ENCODE results near the gene CAGE1.

CAGE1 gene

DNA sequence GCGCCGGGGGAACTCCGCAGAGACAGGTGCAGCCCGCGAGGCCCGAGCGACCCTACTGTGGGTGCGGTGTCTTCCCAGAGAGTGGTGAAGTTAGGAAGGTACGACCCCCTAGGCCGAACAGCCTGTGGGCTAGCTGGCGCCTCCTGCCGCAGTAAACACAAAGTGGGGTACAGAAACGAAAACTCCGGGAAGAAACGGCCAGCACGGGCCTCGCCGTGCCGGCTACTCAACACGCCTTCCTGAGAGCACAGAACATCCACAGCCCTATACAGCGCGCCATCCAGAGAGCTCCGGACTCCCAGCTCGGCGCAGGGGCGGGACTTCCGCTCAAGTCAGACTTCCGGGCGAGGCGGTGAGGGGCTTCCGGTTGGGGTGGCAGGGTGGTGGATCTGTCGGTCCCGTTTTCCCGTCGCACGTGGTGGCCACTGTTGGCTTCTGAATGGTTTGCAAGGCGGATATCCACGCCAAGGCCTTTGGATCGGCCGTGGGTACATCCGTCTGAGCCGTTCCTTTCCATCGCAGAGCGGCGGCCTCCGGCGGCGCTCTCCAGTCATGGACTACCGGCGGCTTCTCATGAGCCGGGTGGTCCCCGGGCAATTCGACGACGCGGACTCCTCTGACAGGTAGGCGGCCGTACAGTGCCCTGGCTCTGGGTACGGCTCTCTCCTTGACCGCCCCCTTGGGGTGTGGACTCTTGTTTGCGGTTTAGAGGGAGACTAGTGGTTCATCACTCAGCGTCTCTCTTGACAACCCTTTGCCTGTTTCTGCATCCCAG lies at the start of gene CAGE1, which contains the start of gene RIOK1:
TSS of gene CAGE1 (minus strand) at position 292 of the 775 bp plus-strand sequence. CDS start 2,569 bp downstream, outside the sequence.
TSS of gene RIOK1 (plus strand) at position 358 of the 775 bp plus-strand sequence. CDS start at position 553, 195 bp downstream.
- DNase-seq (ENCODE audit: low read depth in 4 of 4, low spot score in 1 of 4): peak; percentile 92 to 94 (median 92)

DNA sequence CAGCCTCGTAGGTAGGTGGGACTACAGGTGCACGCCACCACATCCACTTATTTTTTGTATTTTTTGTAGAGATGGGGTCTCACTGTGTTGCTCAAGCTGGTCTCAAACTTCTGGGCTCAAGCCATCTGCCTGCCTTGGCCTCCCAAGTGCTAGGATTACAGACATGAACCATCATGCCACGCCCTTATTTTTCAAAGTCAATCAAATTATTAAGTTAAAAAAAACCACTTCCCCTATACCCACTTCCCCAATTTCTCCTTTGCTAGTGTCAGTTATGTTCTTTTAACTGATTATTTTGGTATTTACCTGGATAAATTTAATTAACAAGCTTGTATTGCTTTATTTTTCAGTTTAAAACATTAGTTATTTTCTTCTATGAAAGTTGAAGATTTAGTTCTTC lies 49.7 kb upstream of the CAGE1 start:
- DNase-seq (ENCODE audit: low read depth in 4 of 4, low spot score in 1 of 4): no peak

DNA sequence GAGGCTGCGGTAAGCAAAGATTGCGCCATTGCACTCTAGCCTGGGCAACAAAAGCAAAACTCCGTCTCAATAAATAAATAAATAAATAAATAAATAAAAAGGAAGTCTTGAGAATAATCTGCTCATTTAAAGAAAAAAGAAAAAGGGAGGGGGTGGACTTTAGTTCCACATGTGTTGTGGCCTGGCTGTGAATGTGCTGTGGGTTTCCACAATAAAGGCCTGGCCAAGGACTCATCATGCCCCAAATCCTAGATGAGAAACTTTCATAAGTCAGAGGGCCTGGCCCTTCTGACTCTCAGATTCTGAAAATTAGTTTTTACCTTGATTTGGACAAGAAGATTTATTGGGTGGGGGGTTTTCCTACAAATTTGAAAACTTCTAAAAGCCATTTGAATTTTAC lies 48.5 kb upstream of the CAGE1 start:
- no peak for DNase-seq (ENCODE audit: low read depth in 4 of 4, low spot score in 1 of 4)

DNA sequence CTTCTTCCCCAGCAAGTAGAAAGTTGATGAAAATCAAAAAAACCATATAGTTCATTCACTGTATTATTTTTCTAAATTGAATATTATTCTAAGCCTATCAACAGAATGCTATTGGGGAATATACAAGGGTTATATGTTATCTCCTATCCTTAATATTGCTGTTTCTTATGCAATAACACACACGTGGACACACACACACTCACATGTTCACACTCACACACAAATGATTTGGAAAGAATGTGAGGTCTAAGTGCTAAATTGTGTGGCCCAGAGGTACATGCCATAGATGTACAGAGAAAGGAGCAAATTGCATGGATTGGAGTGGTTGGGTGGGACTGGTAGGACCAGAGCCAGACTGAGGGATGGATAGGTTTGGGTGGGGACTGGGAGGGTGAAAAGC lies 45.1 kb upstream of the CAGE1 start:
- no peak for DNase-seq (ENCODE audit: low read depth in 4 of 4, low spot score in 1 of 4)

DNA sequence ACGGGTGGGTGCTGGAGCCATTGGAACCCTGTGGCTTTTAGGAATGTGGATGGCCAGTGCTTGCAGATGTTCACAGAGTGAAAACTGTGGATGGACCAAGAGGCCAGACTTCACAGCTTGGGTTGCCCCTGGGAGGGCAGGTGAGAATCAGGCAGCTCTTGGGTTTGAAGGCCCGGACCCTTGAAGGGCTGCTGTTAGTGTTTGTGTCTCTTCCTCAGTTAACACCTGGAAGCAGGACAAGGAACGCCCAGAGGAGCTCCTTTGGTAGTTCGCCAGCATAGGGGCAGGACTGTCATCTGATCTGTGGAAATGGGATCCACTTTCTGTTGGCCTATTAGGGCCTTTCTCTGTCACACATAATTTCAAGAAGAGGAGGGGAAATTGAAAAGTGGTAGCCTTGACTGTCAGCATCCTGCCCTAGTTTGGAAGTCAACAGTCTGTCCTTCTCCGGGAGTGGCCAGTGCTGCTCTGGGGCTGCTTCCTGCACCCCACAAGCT lies 43.6 kb upstream of the CAGE1 start:
- no peak for DNase-seq (ENCODE audit: low read depth in 4 of 4, low spot score in 1 of 4)

DNA sequence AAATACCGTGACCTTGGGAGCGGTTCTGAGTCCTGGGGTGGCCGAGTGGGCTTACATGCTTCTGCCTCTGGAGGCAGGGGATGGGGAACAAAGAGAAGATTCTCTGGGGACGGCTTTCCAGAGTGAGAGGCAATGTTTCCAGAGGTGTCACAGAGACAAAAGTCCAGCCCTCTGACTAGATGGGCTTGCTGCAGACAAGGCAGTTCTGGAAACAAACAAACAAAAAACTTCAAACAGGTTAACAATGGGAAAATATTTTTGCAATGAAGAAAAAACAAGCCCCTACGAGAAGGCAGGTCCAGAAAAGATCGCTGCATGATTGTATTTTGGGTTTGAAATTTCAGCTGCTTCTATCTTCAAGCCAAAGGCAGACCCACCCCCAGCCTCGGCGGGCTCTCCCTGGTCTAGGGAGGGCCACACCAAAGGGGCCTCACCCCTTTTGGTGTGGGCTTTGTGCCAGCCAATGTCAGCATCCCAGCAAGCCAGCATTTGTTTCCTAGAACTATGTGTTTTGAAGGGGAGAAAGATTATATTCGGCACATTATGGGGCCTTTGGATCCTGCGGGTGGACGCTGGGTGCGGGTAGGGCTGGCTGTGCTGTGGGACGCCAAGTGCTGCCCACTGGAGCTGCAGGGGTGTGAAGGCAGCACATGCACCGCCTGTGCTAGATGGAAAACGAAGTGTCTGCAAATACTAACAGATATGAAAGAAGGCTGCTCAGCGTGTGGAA lies 43.0 kb upstream of the CAGE1 start:
- no peak for DNase-seq (ENCODE audit: low read depth in 4 of 4, low spot score in 1 of 4)

DNA sequence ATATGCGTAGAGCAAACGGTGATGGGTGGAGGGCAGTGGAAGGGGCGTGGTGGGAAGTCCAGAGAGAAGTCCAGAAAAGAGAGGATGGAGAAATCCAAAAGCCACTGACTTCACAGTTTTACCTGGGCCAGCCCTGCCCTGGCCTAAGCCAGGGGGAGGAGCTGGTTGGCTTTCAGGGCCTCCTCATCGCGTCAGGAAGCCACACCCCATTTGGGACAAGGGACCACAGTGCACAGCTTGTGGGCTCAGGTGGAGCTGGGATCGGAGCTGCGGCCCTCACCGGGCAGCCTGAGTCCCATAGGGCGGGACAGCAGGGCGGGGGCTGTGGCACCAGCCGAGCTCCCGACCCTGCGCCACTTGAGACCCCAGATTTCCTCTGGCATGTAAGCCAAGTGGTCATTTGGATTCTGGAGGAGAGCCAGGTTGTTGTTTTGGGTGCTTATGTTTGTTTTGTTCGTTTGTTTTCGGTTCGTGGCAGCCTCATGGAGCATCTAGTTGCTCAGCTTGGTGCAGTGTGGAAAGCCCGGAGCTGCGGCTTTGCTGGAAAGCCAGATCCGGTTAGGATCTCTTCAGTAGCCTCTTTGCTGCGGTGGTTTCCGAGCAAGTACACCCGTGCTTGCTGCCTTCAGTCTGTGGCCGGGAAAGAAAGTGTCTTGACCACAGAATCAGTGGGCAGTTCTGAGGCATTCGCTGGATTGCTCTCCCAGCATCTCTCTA lies 42.3 kb upstream of the CAGE1 start:
- DNase-seq (ENCODE audit: low read depth in 4 of 4, low spot score in 1 of 4): no peak

DNA sequence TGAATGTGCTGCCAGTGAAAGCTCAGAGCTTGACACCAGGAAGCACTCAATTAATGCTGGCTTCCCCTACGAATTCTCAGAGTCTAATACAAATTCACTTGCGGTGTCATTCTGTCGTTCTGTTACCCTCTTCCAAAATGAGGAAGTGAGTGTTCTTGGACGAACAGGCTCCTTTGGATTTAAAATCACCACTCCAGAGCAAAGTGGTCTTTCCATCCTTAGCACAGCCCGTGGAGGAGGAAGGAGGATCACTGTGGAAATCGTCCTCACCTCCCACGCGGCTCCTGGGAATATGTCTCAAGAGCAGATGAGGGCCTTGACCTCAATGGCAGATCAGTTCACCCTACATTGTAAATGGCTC lies 41.8 kb upstream of the CAGE1 start:
- no peak for DNase-seq (ENCODE audit: low read depth in 4 of 4, low spot score in 1 of 4)

DNA sequence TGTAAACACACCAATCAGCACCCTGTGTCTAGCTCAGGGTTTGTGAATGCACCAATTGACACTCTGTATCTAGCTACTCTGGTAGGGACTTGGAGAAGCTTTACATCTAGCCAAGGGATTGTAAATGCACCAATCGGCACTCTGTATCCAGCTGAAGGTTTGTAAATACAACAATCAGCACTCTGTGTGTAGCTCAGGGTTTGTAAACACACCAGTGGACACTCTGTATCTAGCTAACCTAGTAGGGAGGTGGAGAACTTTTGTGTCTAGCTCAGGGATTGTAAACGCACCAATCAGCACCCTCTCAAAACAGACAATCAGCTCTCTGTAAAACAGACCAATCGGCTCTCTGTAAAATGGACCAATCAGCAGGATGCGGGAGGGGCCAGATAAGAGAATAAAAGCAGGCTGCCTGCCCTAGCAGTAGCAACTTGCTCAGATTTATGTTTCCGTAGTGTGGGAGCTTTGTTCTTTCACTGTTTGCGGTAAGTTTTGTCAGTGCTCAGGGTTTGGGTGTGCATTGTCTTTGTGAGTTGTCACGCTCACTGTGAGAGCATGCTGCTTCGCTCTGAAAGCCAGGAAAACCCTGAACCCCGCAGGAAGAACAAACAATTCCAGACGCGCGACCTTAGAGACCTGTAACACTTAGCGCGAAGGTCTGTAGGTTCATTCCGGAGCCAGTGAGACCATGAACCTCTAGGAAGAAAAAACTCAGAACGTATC lies 37.1 kb upstream of the CAGE1 start:
- DNase-seq (ENCODE audit: low read depth in 4 of 4, low spot score in 1 of 4): no peak

GRCh38 chr6:7425808-7426190 lies 36.3 kb upstream of the CAGE1 start:
- no peak for DNase-seq (ENCODE audit: low read depth in 4 of 4, low spot score in 1 of 4)

- no peak for DNase-seq (ENCODE audit: low read depth in 4 of 4, low spot score in 1 of 4)
Observed at GRCh38 chr6:7424967-7425807, 35.6 kb upstream of the CAGE1 start.

- no peak for DNase-seq (ENCODE audit: low read depth in 4 of 4, low spot score in 1 of 4)
Observed at GRCh38 chr6:7424058-7424457, 34.5 kb upstream of the CAGE1 start.

DNA sequence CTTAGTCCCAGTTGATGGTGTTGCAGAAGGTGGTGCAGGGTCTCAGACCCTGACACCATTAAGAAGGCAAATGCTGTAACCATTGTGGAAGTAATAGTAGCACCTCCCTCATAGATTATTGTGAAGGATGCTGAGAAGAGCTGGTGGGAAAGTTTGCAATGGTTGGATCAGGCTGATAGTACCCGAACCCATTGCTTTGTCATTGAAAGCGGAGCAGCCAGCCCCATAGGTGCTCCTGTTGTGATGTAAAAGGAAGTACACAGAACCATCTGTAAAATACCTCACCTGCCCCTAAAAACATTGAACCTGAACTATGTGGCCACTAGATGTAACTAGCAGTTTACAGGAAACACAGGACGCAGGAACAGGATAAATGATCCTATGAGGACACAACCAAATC lies 31.5 kb upstream of the CAGE1 start:
- DNase-seq (ENCODE audit: low read depth in 4 of 4, low spot score in 1 of 4): no peak

- DNase-seq (ENCODE audit: low read depth in 4 of 4, low spot score in 1 of 4): no peak
Observed at GRCh38 chr6:7419065-7419464, 29.5 kb upstream of the CAGE1 start.

GRCh38 chr6:7418238-7418905 lies 28.8 kb upstream of the CAGE1 start:
- no peak for DNase-seq (ENCODE audit: low read depth in 4 of 4, low spot score in 1 of 4)

GRCh38 chr6:7417684-7418083 lies 28.1 kb upstream of the CAGE1 start:
- no peak for DNase-seq (ENCODE audit: low read depth in 4 of 4, low spot score in 1 of 4)

GRCh38 chr6:7414811-7415210 lies 25.3 kb upstream of the CAGE1 start:
- DNase-seq (ENCODE audit: low read depth in 4 of 4, low spot score in 1 of 4): no peak

DNA sequence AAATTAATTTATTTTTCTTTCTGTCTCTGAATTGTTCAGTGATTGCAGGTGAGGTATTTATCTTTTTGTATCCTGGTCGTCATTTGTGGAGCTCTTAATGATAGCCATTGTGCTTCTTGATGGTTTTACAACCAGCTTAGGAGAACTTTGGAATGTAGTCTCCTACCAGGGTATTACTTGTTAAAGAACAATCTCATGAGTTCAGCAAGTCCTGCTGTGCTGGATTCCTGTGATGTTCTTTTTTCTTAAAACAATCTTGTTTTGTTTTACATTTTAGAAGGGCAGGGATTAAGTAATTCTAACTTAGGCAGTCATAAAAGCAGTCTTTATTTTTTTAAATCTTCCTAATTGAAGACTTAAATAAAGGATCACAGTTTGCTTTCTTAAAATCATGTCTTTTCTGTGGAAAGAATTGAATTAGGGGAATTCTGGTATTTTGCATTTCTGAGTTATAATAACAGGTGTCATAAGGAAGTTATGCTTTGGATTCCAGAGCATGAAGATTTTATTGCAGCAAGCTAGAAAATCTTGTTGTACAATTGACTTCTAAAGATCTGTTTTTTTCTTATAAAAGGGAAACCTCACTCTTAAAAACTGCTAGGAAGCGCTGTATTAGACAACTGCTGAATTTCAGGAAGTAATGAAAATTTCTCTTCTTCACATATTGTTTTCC lies 23.7 kb upstream of the CAGE1 start:
- no peak for DNase-seq (ENCODE audit: low read depth in 4 of 4, low spot score in 1 of 4)

- DNase-seq (ENCODE audit: low read depth in 4 of 4, low spot score in 1 of 4): no peak
Observed at GRCh38 chr6:7411328-7411727, 21.8 kb upstream of the CAGE1 start.
